NT2/D1 (cell line): ENCODE measurements around the gene DIS3L2.

ENCODE experiments used
- DNase-seq: peaks from one replicate; pipeline ENCODE4 v3.0.0-alpha.2; 2011; ENCODE audit warnings: low read depth, low spot score
- H3K27me3 ChIP-seq: 2 replicates; pipeline ENCODE4 v1.6.0; 2011; ENCODE audit warnings: mild to moderate bottlenecking; ENCODE audit not compliant: insufficient read length, insufficient read depth
- H3K36me3 ChIP-seq: 2 replicates; pipeline ENCODE4 v1.6.1; 2011; ENCODE audit warnings: mild to moderate bottlenecking, low read length, mixed read lengths; ENCODE audit not compliant: insufficient read depth, insufficient read length
- H3K4me1 ChIP-seq: 2 replicates; pipeline ENCODE4 v1.5.1; 2011; ENCODE audit not compliant: insufficient read depth, insufficient read length
- H3K4me3 ChIP-seq: 2 replicates; pipeline ENCODE4 v1.5.1; 2011; ENCODE audit warnings: low read depth; ENCODE audit not compliant: insufficient read length
- H3K9ac ChIP-seq: 2 replicates; pipeline ENCODE4 v1.6.0; 2011; ENCODE audit warnings: low read depth; ENCODE audit not compliant: insufficient read length
- H3K9me3 ChIP-seq: 2 replicates; pipeline ENCODE4 v1.5.1; 2011; ENCODE audit warnings: mild to moderate bottlenecking, low read length; ENCODE audit not compliant: insufficient read depth
- SUZ12 ChIP-seq: IDR thresholded peaks from 2 replicates; pipeline ENCODE4 v1.6.1; 2011; ENCODE audit not compliant: insufficient read length, insufficient read depth; ENCODE audit errors: extremely low read depth
- YY1 ChIP-seq: IDR thresholded peaks from 2 replicates; pipeline ENCODE4 v1.6.1; 2011; ENCODE audit not compliant: insufficient read length, insufficient read depth
- ZNF274 ChIP-seq: IDR thresholded peaks from 2 replicates; pipeline ENCODE4 v1.6.1; 2011; ENCODE audit warnings: mild to moderate bottlenecking, low read depth, low read length

The DIS3L2 gene

GRCh38 chr2:232216028-232216427, 254.5 kb downstream of the DIS3L2 start:
- H3K4me3 ChIP-seq: no peak overlapping the region
- H3K9me3 ChIP-seq: no peaks in the 10 kb centered on the region
- no peaks in the 10 kb centered on the region for H3K27me3 ChIP-seq
- DNase-seq: no peak
- no peaks in the 10 kb centered on the region for H3K4me1 ChIP-seq
- H3K36me3 ChIP-seq: no peaks in the 10 kb centered on the region
- TF ChIP-seq ZNF274 (no peak), YY1 (no peak), SUZ12 (no peak)
- no peak overlapping the region for H3K9ac ChIP-seq

DNA sequence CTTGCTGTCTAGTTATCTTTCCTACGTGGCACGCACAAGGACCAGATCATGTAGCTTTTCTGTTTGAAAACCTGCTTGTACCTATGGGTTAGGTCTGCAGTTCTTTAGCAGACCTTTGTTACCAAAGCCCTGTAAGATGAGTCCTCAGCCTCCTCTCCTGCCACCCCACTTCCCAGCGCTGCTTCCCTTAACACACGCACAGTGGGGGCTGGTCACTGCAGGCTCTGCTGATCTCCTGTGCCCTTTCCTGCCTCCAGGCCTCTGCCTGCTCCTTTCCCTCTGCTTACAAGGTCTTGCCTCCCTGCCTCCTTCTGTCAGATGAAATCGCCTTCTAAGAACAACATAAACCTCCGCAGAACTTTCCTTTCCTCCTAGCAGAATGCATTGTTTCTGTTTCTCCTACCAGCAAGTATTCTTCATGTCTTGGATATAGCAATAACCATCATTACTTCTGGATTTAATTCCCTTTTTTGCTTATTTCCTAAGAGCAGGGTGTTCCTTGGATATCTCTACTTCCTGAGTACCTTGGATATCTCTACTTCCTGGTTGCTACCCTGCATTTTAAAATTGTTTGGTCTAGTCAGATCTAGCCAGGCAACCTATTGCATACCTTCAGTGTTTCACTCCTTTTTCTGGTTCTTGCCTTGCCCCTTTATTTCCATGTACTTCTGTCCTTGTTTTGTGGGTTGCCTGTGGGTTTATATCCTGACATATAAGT, 257.4 kb downstream of the DIS3L2 start:
- no peaks in the 10 kb centered on the region for H3K9me3 ChIP-seq
- TF ChIP-seq YY1 (no peak), ZNF274 (no peak)

GRCh38 chr2:232219496-232219870, 258.0 kb downstream of the DIS3L2 start:
- TF ChIP-seq YY1: no peak
- TF ChIP-seq ZNF274: no peak
- no peak for TF ChIP-seq SUZ12
- DNase-seq: no peak
- no peaks in the 10 kb centered on the region for H3K27me3 ChIP-seq
- no peak overlapping the region for H3K9ac ChIP-seq
- no peaks in the 10 kb centered on the region for H3K4me1 ChIP-seq
- H3K4me3 ChIP-seq: no peak overlapping the region
- no peaks in the 10 kb centered on the region for H3K36me3 ChIP-seq
- H3K9me3 ChIP-seq: no peaks in the 10 kb centered on the region

More for the DNA sequence above, 257.4 kb downstream of the DIS3L2 start:
- no peaks in the 10 kb centered on the region for H3K27me3 ChIP-seq
- no peak overlapping the region for H3K9ac ChIP-seq
- H3K4me3 ChIP-seq: no peak overlapping the region
- H3K4me1 ChIP-seq: no peaks in the 10 kb centered on the region
- H3K36me3 ChIP-seq: no peaks in the 10 kb centered on the region
- no peak for DNase-seq

- H3K9me3 ChIP-seq: no peaks in the 10 kb centered on the region
- no peaks in the 10 kb centered on the region for H3K36me3 ChIP-seq
These were observed 258.4 kb downstream of the DIS3L2 start for GRCh38 chr2:232219932-232220331.

GRCh38 chr2:232225429-232225828, 263.9 kb downstream of the DIS3L2 start:
- Histone ChIP-seq H3K27me3 (no peaks in the 10 kb centered on the region), H3K4me3 (no peak overlapping the region), H3K9me3 (no peaks in the 10 kb centered on the region), H3K4me1 (no peaks in the 10 kb centered on the region), H3K9ac (no peak overlapping the region), H3K36me3 (no peaks in the 10 kb centered on the region)
- no peak for TF ChIP-seq YY1
- TF ChIP-seq ZNF274: no peak
- TF ChIP-seq SUZ12: no peak
- DNase-seq: no peak

More at GRCh38 chr2:232219932-232220331, 258.4 kb downstream of the DIS3L2 start:
- no peak for TF ChIP-seq SUZ12
- no peak for TF ChIP-seq ZNF274
- no peak for TF ChIP-seq YY1
- DNase-seq: no peak
- no peaks in the 10 kb centered on the region for H3K4me1 ChIP-seq
- no peak overlapping the region for H3K4me3 ChIP-seq
- no peak overlapping the region for H3K9ac ChIP-seq
- no peaks in the 10 kb centered on the region for H3K27me3 ChIP-seq

DNA sequence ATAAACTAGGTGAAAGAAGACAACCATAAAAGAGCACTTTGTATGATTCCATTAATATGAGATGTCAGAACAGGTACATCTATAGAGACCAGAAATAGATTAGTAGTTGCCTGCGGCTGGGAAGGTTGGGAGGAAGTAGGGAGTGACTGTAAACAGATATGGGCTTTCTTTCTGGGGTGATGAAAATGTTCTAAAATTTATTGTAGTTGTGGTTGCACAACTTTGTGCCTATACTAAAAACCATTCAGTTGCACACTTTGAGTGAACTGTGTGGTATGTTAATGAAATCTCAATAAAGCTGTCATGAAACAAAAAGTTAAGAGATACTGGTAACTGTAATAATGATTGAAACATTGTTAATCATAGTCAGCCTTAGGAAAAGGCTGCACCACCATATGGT, 264.4 kb downstream of the DIS3L2 start:
- Histone ChIP-seq H3K27me3 (no peaks in the 10 kb centered on the region), H3K4me3 (no peak overlapping the region), H3K4me1 (no peaks in the 10 kb centered on the region), H3K9ac (no peak overlapping the region), H3K9me3 (no peaks in the 10 kb centered on the region), H3K36me3 (no peaks in the 10 kb centered on the region)
- TF ChIP-seq ZNF274 (no peak), YY1 (no peak), SUZ12 (no peak)
- no peak for DNase-seq

DNA sequence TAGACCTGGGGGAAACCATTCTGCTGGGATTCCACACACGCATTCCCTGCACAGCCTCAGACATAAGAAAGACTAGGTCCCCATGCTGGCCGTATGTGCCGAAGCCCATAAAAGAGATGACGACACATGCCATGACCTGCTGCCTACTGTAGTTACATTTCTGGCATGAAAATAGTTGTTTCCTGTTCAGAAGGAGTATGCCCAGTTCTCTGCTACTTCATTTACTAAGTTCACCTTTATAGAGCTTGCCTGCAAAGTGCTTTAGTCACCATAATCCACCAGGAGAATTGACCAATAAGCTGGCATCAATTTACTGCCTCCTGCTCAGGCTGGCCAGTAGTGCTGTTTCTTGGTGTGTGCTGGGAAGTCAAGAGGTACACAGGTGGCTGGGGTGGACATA, 266.8 kb downstream of the DIS3L2 start:
- Histone ChIP-seq H3K9me3 (no peaks in the 10 kb centered on the region), H3K4me3 (no peak overlapping the region), H3K4me1 (peaks cover 7% of the 10 kb centered on the region), H3K36me3 (no peaks in the 10 kb centered on the region), H3K27me3 (no peaks in the 10 kb centered on the region), H3K9ac (no peak overlapping the region)
- DNase-seq: no peak
- TF ChIP-seq YY1 (no peak), SUZ12 (no peak), ZNF274 (no peak)
